H1 (cell line): ENCODE data around the gene PPP1R7. TPM values are rescaled to one million over a fixed set of nuclear protein-coding genes. Genes with fewer than 3 reads are reported as not detected.

Experiments used
- CTCF ChIA-PET: fragments of 300-600 bp; sonication (Branson Sonifier 250); formaldehyde crosslinking; loops from one replicate; lab custom pipeline; 2021; ENCODE audit not compliant: partially characterized antibody; lab: Charles Lee
- POLR2A ChIA-PET: fragments of 300-600 bp; sonication (Branson Sonifier 250); formaldehyde crosslinking; loops from one replicate; lab custom pipeline; 2021; ENCODE audit warnings: inconsistent platforms; ENCODE audit not compliant: partially characterized antibody; lab: Charles Lee
- DNase-seq, 2 experiments: peaks; one replicate each; pipeline versions ENCODE4 v3.0.0 to v3.0.0-alpha.2; 2010 to 2022; ENCODE audit warnings: low spot score in 2 of 2, low read depth in 1 of 2, mixed read lengths in 1 of 2
- FAIRE-seq: peaks from 2 replicates; lab custom pipeline; 2011; peaks lifted over from hg19 to GRCh38; lab: Jason Lieb, UNC
- H2AFZ ChIP-seq: 2 replicates; pipeline ENCODE4 v1.8.1; 2012; ENCODE audit warnings: low read length, inconsistent platforms
- H2AK5ac ChIP-seq: 2 replicates; pipeline ENCODE4 v1.6.1; 2013; ENCODE audit warnings: low read depth, low read length
- H2BK120ac ChIP-seq: replicated peaks from 2 replicates; pipeline ENCODE3; 2013; ENCODE audit warnings: low read depth, low read length, inconsistent platforms
- H2BK12ac ChIP-seq: 2 replicates; pipeline ENCODE4 v1.6.1; 2013; ENCODE audit warnings: low read depth, low read length
- H2BK15ac ChIP-seq: 2 replicates; pipeline ENCODE4 v1.6.1; 2013; ENCODE audit warnings: low read length
- H2BK20ac ChIP-seq: 2 replicates; pipeline ENCODE4 v1.6.1; 2013; ENCODE audit warnings: low read length
- H2BK5ac ChIP-seq: 2 replicates; pipeline ENCODE4 v1.6.1; 2013; ENCODE audit warnings: low read depth, low read length
- H3K14ac ChIP-seq: 2 replicates; pipeline ENCODE4 v1.6.1; 2013; ENCODE audit warnings: inconsistent platforms; ENCODE audit not compliant: insufficient read length
- H3K18ac ChIP-seq: 2 replicates; pipeline ENCODE4 v1.6.1; 2013; ENCODE audit warnings: low read length; ENCODE audit errors: extremely low read depth
- H3K23ac ChIP-seq: 2 replicates; pipeline ENCODE4 v1.6.1; 2013; ENCODE audit warnings: inconsistent platforms; ENCODE audit not compliant: insufficient read length
- H3K23me2 ChIP-seq: 2 replicates; pipeline ENCODE4 v1.6.1; 2013; ENCODE audit warnings: low read depth, low read length
- H3K27ac ChIP-seq: 2 replicates; pipeline ENCODE4 v1.6.1; 2011; ENCODE audit warnings: low read depth, low read length, inconsistent platforms
- H3K27me3 ChIP-seq, 4 experiments: replicated peaks in 1 of 4; 1 replicate in 1 of 4; 2 replicates in 3 of 4; pipeline versions ENCODE4 v1.6.1 to v1.8.1; 2011 to 2013; ENCODE audit warnings: low read length in 3 of 4, mild to moderate bottlenecking in 3 of 4, inconsistent platforms in 2 of 4, mixed read lengths in 2 of 4, moderate library complexity in 1 of 4; ENCODE audit not compliant: control insufficient read depth in 3 of 4, insufficient read depth in 3 of 4; ENCODE audit errors: extremely low read depth in 1 of 4
- H3K36me3 ChIP-seq, 4 experiments: 2 replicates each; pipeline versions ENCODE4 v1.6.1 to v1.8.1; 2011 to 2013; ENCODE audit warnings: mild to moderate bottlenecking in 4 of 4, low read length in 3 of 4, moderate library complexity in 2 of 4, control low read depth in 1 of 4, inconsistent platforms in 1 of 4; ENCODE audit not compliant: insufficient read depth in 4 of 4, control insufficient read depth in 2 of 4
- H3K4ac ChIP-seq: replicated peaks from 2 replicates; pipeline ENCODE3; 2013; ENCODE audit warnings: low read length, low read depth, mixed read lengths, inconsistent platforms; ENCODE audit not compliant: insufficient read length
- H3K4me1 ChIP-seq, 4 experiments: replicated peaks in 1 of 4; 1 replicate in 1 of 4; 2 replicates in 3 of 4; pipeline versions ENCODE4 v1.6.1 to v1.8.1; 2011 to 2013; ENCODE audit warnings: low read length in 3 of 4, inconsistent platforms in 2 of 4, mixed read lengths in 1 of 4; ENCODE audit not compliant: insufficient read depth in 4 of 4, control insufficient read depth in 3 of 4
- H3K4me2 ChIP-seq, 2 experiments: 2 replicates each; pipeline versions ENCODE4 v1.6.1 to v1.8.1; 2011 to 2013; ENCODE audit warnings: low read depth in 2 of 2, low read length in 2 of 2, control low read depth in 1 of 2, inconsistent platforms in 1 of 2, mild to moderate bottlenecking in 1 of 2; ENCODE audit not compliant: insufficient read depth in 1 of 2
- H3K4me3 ChIP-seq, 4 experiments: fragments of 200-600, 300-600 bp in 1 of 4; sonication (generic), shearing (Covaris generic), sonication (Bioruptor Twin) in 1 of 4; 2 replicates each; pipeline versions ENCODE4 v1.5.1 to v1.8.1; 2011 to 2016; ENCODE audit warnings: low read length in 4 of 4, low read depth in 3 of 4, control low read depth in 2 of 4, inconsistent platforms in 2 of 4, mild to moderate bottlenecking in 2 of 4, mixed read lengths in 1 of 4, moderate library complexity in 1 of 4; ENCODE audit not compliant: insufficient read depth in 2 of 4; ENCODE audit errors: extremely low read depth in 1 of 4
- H3K56ac ChIP-seq: replicated peaks from 2 replicates; pipeline ENCODE3; 2013; ENCODE audit warnings: low read depth, mild to moderate bottlenecking, mixed read lengths, low read length, inconsistent platforms; ENCODE audit not compliant: insufficient read length
- H3K79me1 ChIP-seq: 2 replicates; pipeline ENCODE4 v1.6.1; 2013; ENCODE audit warnings: low read depth, low read length, control low read depth
- H3K79me2 ChIP-seq, 2 experiments: 2 replicates each; pipeline versions ENCODE4 v1.6.1 to v1.8.1; 2012 to 2013; ENCODE audit warnings: low read length in 2 of 2, mild to moderate bottlenecking in 2 of 2, inconsistent platforms in 1 of 2; ENCODE audit not compliant: insufficient read depth in 2 of 2, control insufficient read depth in 1 of 2
- H3K9ac ChIP-seq, 4 experiments: replicated peaks in 1 of 4; 1 replicate in 1 of 4; 2 replicates in 3 of 4; pipeline versions ENCODE4 v1.6.1 to v1.8.1; 2011 to 2013; ENCODE audit warnings: low read depth in 3 of 4, low read length in 3 of 4, control low read depth in 2 of 4, mild to moderate bottlenecking in 2 of 4, moderate library complexity in 2 of 4, inconsistent platforms in 1 of 4; ENCODE audit errors: extremely low read depth in 1 of 4
- H3K9me3 ChIP-seq, 2 experiments: 2 replicates each; pipeline versions ENCODE4 v1.6.1 to v1.8.1; 2012 to 2013; ENCODE audit warnings: mild to moderate bottlenecking in 2 of 2, moderate library complexity in 2 of 2, control low read depth in 1 of 2, inconsistent platforms in 1 of 2, low read depth in 1 of 2, low read length in 1 of 2, mixed read lengths in 1 of 2; ENCODE audit not compliant: insufficient read depth in 2 of 2
- H4K20me1 ChIP-seq, 2 experiments: replicated peaks in 1 of 2; 2 replicates each; pipeline versions ENCODE3 to v1.8.1; 2011 to 2013; ENCODE audit warnings: inconsistent platforms in 2 of 2, low read length in 2 of 2, mild to moderate bottlenecking in 1 of 2; ENCODE audit not compliant: insufficient read depth in 2 of 2, control insufficient read depth in 1 of 2
- H4K5ac ChIP-seq: 2 replicates; pipeline ENCODE4 v1.6.1; 2013; ENCODE audit warnings: low read length, low read depth, mixed read lengths, inconsistent platforms; ENCODE audit not compliant: insufficient read length
- H4K8ac ChIP-seq: 2 replicates; pipeline ENCODE4 v1.8.0; 2013; ENCODE audit warnings: mild to moderate bottlenecking, moderate library complexity, low read length, inconsistent platforms; ENCODE audit not compliant: insufficient read depth; ENCODE audit errors: extremely low read depth
- H4K91ac ChIP-seq: replicated peaks from 2 replicates; pipeline ENCODE3; 2013; ENCODE audit warnings: low read length, mixed read lengths, inconsistent platforms; ENCODE audit not compliant: insufficient read length
- ASH2L ChIP-seq: fragments of 200-600, 300-600 bp; sonication (generic); IDR thresholded peaks from one replicate; pipeline ENCODE4 v1.7.1; 2017; ENCODE audit warnings: low read length
- BRCA1 ChIP-seq: IDR thresholded peaks from 2 replicates; pipeline ENCODE4 v1.6.1; 2012; ENCODE audit warnings: low read depth, low read length, improper control_type of control experiment
- GABPA ChIP-seq: IDR thresholded peaks from 2 replicates; pipeline ENCODE4 v1.6.1; 2011; ENCODE audit warnings: mild to moderate bottlenecking, low read length, moderate library complexity, borderline replicate concordance; ENCODE audit not compliant: insufficient read depth
- GTF2F1 ChIP-seq: IDR thresholded peaks from 2 replicates; pipeline ENCODE4 v1.6.1; 2012; ENCODE audit warnings: low read depth, low read length, improper control_type of control experiment, borderline replicate concordance
- POLR2A ChIP-seq, 2 experiments: IDR thresholded peaks; 1 replicate in 1 of 2; 2 replicates in 1 of 2; pipeline ENCODE4 v1.6.1; 2011; ENCODE audit warnings: low read depth in 2 of 2, low read length in 2 of 2, mild to moderate bottlenecking in 2 of 2; ENCODE audit errors: control extremely low read depth in 1 of 2
- POLR2AphosphoS5 ChIP-seq: IDR thresholded peaks from 2 replicates; pipeline ENCODE4 v1.6.1; 2011; ENCODE audit warnings: low read depth, low read length
- SAP30 ChIP-seq: fragments of 300-600 bp; sonication (generic); IDR thresholded peaks from 2 replicates; pipeline ENCODE4 v1.7.1; 2012; ENCODE audit warnings: low read length, moderate library complexity, mild to moderate bottlenecking, inconsistent platforms; ENCODE audit not compliant: insufficient read depth, insufficient replicate concordance
- SIN3A ChIP-seq, 2 experiments: IDR thresholded peaks in 1 of 2; conservative IDR thresholded peaks in 1 of 2; 2 replicates each; pipeline ENCODE4 v1.6.1; 2011 to 2012; ENCODE audit warnings: low read length in 2 of 2, improper control_type of control experiment in 1 of 2, low read depth in 1 of 2, mild to moderate bottlenecking in 1 of 2
- SP1 ChIP-seq: IDR thresholded peaks from 2 replicates; pipeline ENCODE4 v1.6.1; 2011; ENCODE audit warnings: low read depth, low read length
- TBP ChIP-seq: IDR thresholded peaks from 2 replicates; pipeline ENCODE4 v1.6.1; 2011; ENCODE audit warnings: low read depth, low read length, improper control_type of control experiment
- ZNF274 ChIP-seq: IDR thresholded peaks from 2 replicates; pipeline ENCODE4 v1.7.0; 2012; ENCODE audit warnings: low read length, borderline replicate concordance; ENCODE audit errors: extremely low read depth
- WGBS, 2 experiments: shearing (Covaris generic) in 1 of 2; methylation state at CpG; one replicate each; pipeline versions ENCODE4 v1.1.6 to v1.1.7; 2013 to 2015; ENCODE audit warnings: low lambda C conversion rate in 2 of 2, mixed read lengths in 2 of 2, inconsistent platforms in 1 of 2, low coverage in 1 of 2, missing lambda C conversion rate in 1 of 2; ENCODE audit not compliant: insufficient replicate concordance in 2 of 2, insufficient coverage in 1 of 2, insufficient read length in 1 of 2; ENCODE audit errors: extremely low coverage in 1 of 2, missing lambda C conversion rate in 1 of 2; 5-methylcytosine and 5-hydroxymethylcytosine counted together
- polyA plus RNA-seq, 7 experiments: library from polyadenylated mRNA; depleted of rRNA in 3 of 7; stranded (reverse) in 5 of 7; unstranded in 2 of 7; fragments of >200 nt in 5 of 7; fragments of 200-250 nt in 2 of 7; gene quantifications; 1 replicate in 5 of 7; 2 replicates in 1 of 7; 4 replicates in 1 of 7; pipeline versions ENCODE4 v1.2.1 to v1.2.3, GENCODE V29; 2011 to 2013; ENCODE audit warnings: missing spikeins in 2 of 7, mixed read lengths in 2 of 7
- total RNA-seq: library from RNA; stranded (reverse); fragmentation: NEBNext Ultra II Directional; extraction: Animal tissue kit (Norgen Biotek cat#: 25700); gene quantifications from 2 replicates; pipeline ENCODE4 v1.2.1, GENCODE V29; 2021

Gene PPP1R7
- total and polyA plus RNA-seq, 2 of the 8 experiments (the other 6 are each of a cell fraction or from before 2014, with no cell fraction given) = 22.2 to 64.0 TPM

DNA sequence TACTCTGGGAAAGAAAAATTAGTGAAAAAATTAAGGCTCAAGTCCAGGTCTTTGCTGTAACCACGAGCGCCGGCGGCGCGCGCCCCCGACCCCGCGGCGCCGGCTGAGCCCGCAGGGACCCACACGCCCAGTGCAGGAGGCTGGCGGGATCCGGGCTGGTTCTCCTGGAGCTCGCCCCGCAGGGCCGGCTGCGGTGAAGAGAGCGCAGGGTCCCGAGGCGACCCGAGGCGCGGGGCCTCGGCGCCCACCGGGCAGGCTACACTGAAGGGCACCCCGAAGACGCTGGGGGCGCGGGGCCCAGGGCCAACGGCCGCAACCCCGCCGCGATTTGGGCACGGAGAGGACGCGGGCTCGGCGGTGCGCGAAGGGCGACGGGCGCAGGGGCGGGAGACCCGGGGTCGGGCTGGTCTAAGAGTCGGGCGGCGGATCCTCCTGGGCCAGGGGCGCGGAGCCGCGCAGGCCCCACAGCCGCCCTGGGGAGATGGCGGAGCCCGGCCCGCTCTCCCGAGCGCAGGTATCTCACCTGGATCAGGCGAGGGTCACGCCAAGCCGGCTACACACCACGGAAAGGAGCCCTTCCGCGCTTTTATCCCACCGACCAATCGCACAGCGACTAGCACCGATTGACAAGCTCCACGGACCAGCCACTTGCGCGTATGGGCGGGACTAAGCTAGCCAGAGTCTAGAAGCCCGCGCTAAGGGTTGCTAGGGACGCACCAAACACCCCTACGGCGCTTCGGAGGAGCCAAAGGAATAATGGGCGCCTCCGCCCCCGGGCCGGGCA lies 1.2 kb upstream of the PPP1R7 start, which contains the start of gene PASK:
Gene PASK, minus strand, starts transcription at position 582 of the 784 bp plus-strand sequence. CDS start 6,440 bp downstream, outside the sequence.
- H3K4ac ChIP-seq = peak within 1 kb of the TSS; percentile 23
- H3K23me2 ChIP-seq = peaks cover 7% of the 10 kb centered on the region; the same call in 1 of the 2 replicates
- no peak within 1 kb of the TSS for H4K91ac ChIP-seq
- no peak within 1 kb of the TSS for H2BK120ac ChIP-seq
- POLR2A ChIA-PET = interaction anchor here (0.6 to 2.2 kb wide), 10 partner anchors 12 to 488 kb away, joined by 3 to 10 read pairs (median 3); partner anchors contain the start of genes ATG4B, MTERF4 and THAP4
- H3K23ac ChIP-seq = no peak within 1 kb of the TSS
- H3K4me3 ChIP-seq = peak within 1 kb of the TSS; percentile 71 to 83 (median 79)
- H3K79me1 ChIP-seq = peaks cover 9% of the 10 kb centered on the region
- H2BK20ac ChIP-seq = no peak within 1 kb of the TSS
- H3K14ac ChIP-seq = no peak within 1 kb of the TSS
- CTCF ChIA-PET = interaction anchor here (0.8 to 3.2 kb wide), 6 partner anchors 9 to 315 kb away, joined by 3 to 15 read pairs (median 4); no protein-coding TSS in a partner anchor
- no peak within 1 kb of the TSS for H2BK15ac ChIP-seq
- no peak within 1 kb of the TSS for H3K27ac ChIP-seq
- peak within 1 kb of the TSS; percentile 60; the same call in 1 of the 2 replicates for H3K18ac ChIP-seq
- no peak within 1 kb of the TSS for H2BK5ac ChIP-seq
- peaks cover 0 to 11% (median 7%) of the 10 kb centered on the region in 4 experiments; a peak in 6 of 7 replicates for H3K4me1 ChIP-seq
- peak within 1 kb of the TSS; percentile 10 for H4K5ac ChIP-seq
- FAIRE-seq = peak; percentile 70
- H3K36me3 ChIP-seq = no peaks in the 10 kb centered on the region
- H3K27me3 ChIP-seq = 0 out of 7 replicates have a peak, but pooled peaks cover 0 to 3% (median 2%) of the 10 kb centered on the region in 4 experiments
- H3K9ac ChIP-seq = peak within 1 kb of the TSS; percentile 62 to 96 (median 74)
- DNase-seq = peak; percentile 84 to 93
- H3K79me2 ChIP-seq = peaks cover under 1 to 36% of the 10 kb centered on the region in 2 experiments; a peak in 3 of 4 replicates
- peak within 1 kb of the TSS; percentile 92 for H4K8ac ChIP-seq
- H2AK5ac ChIP-seq = no peak within 1 kb of the TSS
- H2BK12ac ChIP-seq = peak within 1 kb of the TSS; percentile 60; the same call in 1 of the 2 replicates
- H3K4me2 ChIP-seq = peak within 1 kb of the TSS; percentile 71 to 98
- peak within 1 kb of the TSS; percentile 77; the same call in 1 of the 2 replicates for H2AFZ ChIP-seq
- 1% methylated on average over 55 of the region's 88 CpGs; no CpG with 5 or more reads in 1 of the 2 experiments for WGBS, 2 experiments
- peaks cover 1 to 12% of the 10 kb centered on the region in 2 experiments for H4K20me1 ChIP-seq
- no peaks in the 10 kb centered on the region for H3K9me3 ChIP-seq
- peak within 1 kb of the TSS; percentile 48 for H3K56ac ChIP-seq
- TF ChIP-seq TBP = peak; percentile 31; the same call in 1 of the 2 replicates
- peak; percentile 95 for TF ChIP-seq SP1
- no peak for TF ChIP-seq BRCA1
- peak in 1 of 2 experiments; percentile 64; a peak in 2 of 3 replicates for TF ChIP-seq POLR2A (IDR thresholded peaks at IDR 0.05; ENCODE audit: control extremely low read depth in 1 of 2, low read depth in 2 of 2, low read length in 2 of 2)
- TF ChIP-seq ZNF274 = no peak
- peak; percentile 84; a peak in 3 of 4 replicates for TF ChIP-seq SIN3A (conservative IDR thresholded peaks at IDR 0.05 in 1 of 2, IDR thresholded peaks at IDR 0.05 in 1 of 2; ENCODE audit: low read depth in 1 of 2, low read length in 2 of 2)
- TF ChIP-seq ASH2L = peak; percentile 44
- no peak for TF ChIP-seq GTF2F1
- TF ChIP-seq SAP30 = peak; percentile 64
- peak; percentile 31 for TF ChIP-seq GABPA
- 0 out of 2 replicates have a peak, but pooled peaks have one; percentile 29 for TF ChIP-seq POLR2AphosphoS5
